A549 (cell line): ENCODE measurements around the gene MTERF1. TPM values are rescaled to one million over a fixed set of nuclear protein-coding genes. Genes with fewer than 3 reads are reported as not detected.

ENCODE experiments used
- ATAC-seq, 2 experiments: fragments of 200-7000 bp in 1 of 2; fragments of >200 bp in 1 of 2; cut with Nextera tagmentation in 1 of 2; cut with Tn5 transposase in 1 of 2; 3 replicates each; pipeline versions ENCODE4 v1.8.0 to v1.9.1; 2018 to 2020; ENCODE audit warnings: mild to moderate bottlenecking in 1 of 2, moderate library complexity in 1 of 2
- CTCF ChIA-PET: fragments of 300-600 bp; sonication (Branson Sonifier 250); formaldehyde crosslinking; extraction: SDS; loops from one replicate; lab custom pipeline; 2021; ENCODE audit warnings: antibody characterized with exemption, inconsistent platforms; lab: Yijun Ruan, JAX
- POLR2A ChIA-PET: fragments of 350-600 bp; formaldehyde crosslinking; extraction: SDS; loops from one replicate; lab custom pipeline; 2021; ENCODE audit warnings: antibody characterized with exemption, inconsistent platforms; lab: Yijun Ruan, JAX
- DNase-seq, 2 experiments: peaks; one replicate each; pipeline versions ENCODE4 v3.0.0 to v3.0.0-alpha.2; 2011 to 2016; ENCODE audit warnings: low read depth in 1 of 2, low spot score in 1 of 2
- FAIRE-seq: peaks from 2 replicates; lab custom pipeline; 2011; peaks lifted over from hg19 to GRCh38; lab: Jason Lieb, UNC
- H3K27ac ChIP-seq, 2 experiments: fragments of >200 bp; sonication (Bioruptor Twin); formaldehyde crosslinking; 3 replicates each; pipeline ENCODE4 v1.5.1; 2016 to 2017
- H3K4me1 ChIP-seq: fragments of >200 bp; sonication (Bioruptor Twin); formaldehyde crosslinking; 3 replicates; pipeline ENCODE4 v1.6.1; 2016
- H3K4me2 ChIP-seq: fragments of >200 bp; sonication (Bioruptor Twin); formaldehyde crosslinking; 3 replicates; pipeline ENCODE4 v1.6.1; 2016
- H3K4me3 ChIP-seq: fragments of >200 bp; sonication (Bioruptor Twin); formaldehyde crosslinking; 3 replicates; pipeline ENCODE4 v1.5.1; 2016
- H3K9me3 ChIP-seq: fragments of >200 bp; sonication (Bioruptor Twin); formaldehyde crosslinking; 3 replicates; pipeline ENCODE4 v1.6.1; 2016
- BCL3 ChIP-seq: fragments of >200 bp; sonication (Bioruptor Twin); formaldehyde crosslinking; IDR thresholded peaks from 3 replicates; pipeline ENCODE4 v1.6.1; 2016
- BHLHE40 ChIP-seq: IDR thresholded peaks from 2 replicates; pipeline ENCODE4 v1.6.1; 2012; ENCODE audit warnings: low read depth, low read length, inconsistent platforms
- CBX2 ChIP-seq: fragments of 200-600 bp; sonication (generic); IDR thresholded peaks from 2 replicates; pipeline ENCODE4 v1.6.1; 2016; ENCODE audit warnings: low read depth, mild to moderate bottlenecking, borderline replicate concordance
- CEBPB ChIP-seq, 2 experiments: fragments of >200 bp in 1 of 2; sonication (Bioruptor Twin) in 1 of 2; formaldehyde crosslinking in 1 of 2; IDR thresholded peaks; 2 replicates each; pipeline ENCODE4 v1.6.1; 2012 to 2016
- EHMT2 ChIP-seq: fragments of 200-600 bp; sonication (generic); IDR thresholded peaks from 2 replicates; pipeline ENCODE4 v1.6.1; 2016; ENCODE audit warnings: antibody characterized with exemption, low read depth, mild to moderate bottlenecking, moderate library complexity
- ELK1 ChIP-seq: fragments of 150-350 bp; IDR thresholded peaks from 2 replicates; pipeline ENCODE4 v1.6.1; 2014; ENCODE audit warnings: low read depth, mild to moderate bottlenecking, low read length
- EP300 ChIP-seq, 2 experiments: fragments of >200 bp; sonication (Bioruptor Twin); formaldehyde crosslinking; IDR thresholded peaks; 2 replicates in 1 of 2; 3 replicates in 1 of 2; pipeline ENCODE4 v1.6.1; 2016 to 2017
- ESRRA ChIP-seq: fragments of 150-350 bp; IDR thresholded peaks from 2 replicates; pipeline ENCODE4 v1.6.1; 2014; ENCODE audit warnings: mild to moderate bottlenecking, low read length, borderline replicate concordance
- HDAC2 ChIP-seq: fragments of 200-600 bp; sonication (generic); IDR thresholded peaks from 2 replicates; pipeline ENCODE4 v1.6.1; 2016
- HEYL ChIP-seq: fragments of 250-450 bp; sonication (Bioruptor Pico); IDR thresholded peaks from 2 replicates; pipeline ENCODE4 v1.8.0; 2021; ENCODE audit warnings: mild to moderate bottlenecking, moderate library complexity
- HMGXB4 ChIP-seq: fragments of 250-450 bp; sonication (Bioruptor Pico); IDR thresholded peaks from 2 replicates; pipeline ENCODE4 v1.5.0; 2021; ENCODE audit warnings: mild to moderate bottlenecking, moderate library complexity, borderline replicate concordance
- HOXB13 ChIP-seq: fragments of 250-450 bp; sonication (Bioruptor Pico); IDR thresholded peaks from 2 replicates; pipeline ENCODE4 v1.5.0; 2020; ENCODE audit warnings: low read depth, mild to moderate bottlenecking, moderate library complexity
- JUNB ChIP-seq: fragments of >200 bp; sonication (Bioruptor Twin); formaldehyde crosslinking; IDR thresholded peaks from 2 replicates; pipeline ENCODE4 v1.6.1; 2016
- KDM1A ChIP-seq: fragments of 200-600 bp; sonication (generic); IDR thresholded peaks from 2 replicates; pipeline ENCODE4 v1.6.1; 2016; ENCODE audit warnings: low read depth, mild to moderate bottlenecking
- KDM5A ChIP-seq: fragments of 200-600 bp; sonication (generic); IDR thresholded peaks from 2 replicates; pipeline ENCODE4 v1.6.1; 2016; ENCODE audit warnings: antibody characterized with exemption, mild to moderate bottlenecking
- MAX ChIP-seq: IDR thresholded peaks from 2 replicates; pipeline ENCODE4 v1.6.1; 2012
- NR3C1 ChIP-seq: fragments of >200 bp; sonication (Bioruptor Twin); formaldehyde crosslinking; IDR thresholded peaks from 3 replicates; pipeline ENCODE4 v1.6.1; 2017
- PHF8 ChIP-seq: fragments of 200-600 bp; sonication (generic); IDR thresholded peaks from 2 replicates; pipeline ENCODE4 v1.6.1; 2016; ENCODE audit warnings: low read depth, mild to moderate bottlenecking, antibody characterized with exemption, moderate library complexity, borderline replicate concordance
- POLR2AphosphoS2 ChIP-seq: conservative IDR thresholded peaks from 2 replicates; pipeline ENCODE4 v1.6.1; 2012; ENCODE audit warnings: low read length, improper control_type of control experiment, inconsistent platforms
- RARB ChIP-seq: fragments of 250-450 bp; sonication (Bioruptor Pico); IDR thresholded peaks from 2 replicates; pipeline ENCODE4 v1.8.0; 2021; ENCODE audit warnings: mild to moderate bottlenecking, moderate library complexity
- REST ChIP-seq: fragments of 200-600 bp; sonication (generic); IDR thresholded peaks from 2 replicates; pipeline ENCODE4 v1.6.1; 2016; ENCODE audit warnings: antibody characterized with exemption, mild to moderate bottlenecking, moderate library complexity
- RFX5 ChIP-seq: fragments of 450-650 bp; IDR thresholded peaks from 2 replicates; pipeline ENCODE4 v1.7.1; 2014; ENCODE audit warnings: antibody characterized with exemption, mild to moderate bottlenecking, moderate library complexity
- RNF2 ChIP-seq: fragments of 200-600 bp; sonication (generic); IDR thresholded peaks from 2 replicates; pipeline ENCODE4 v1.6.1; 2016; ENCODE audit warnings: low read depth, mild to moderate bottlenecking, antibody characterized with exemption, moderate library complexity, borderline replicate concordance
- SREBF2 ChIP-seq: fragments of 450-650 bp; IDR thresholded peaks from 2 replicates; pipeline ENCODE4 v1.6.1; 2014; ENCODE audit warnings: mild to moderate bottlenecking, moderate library complexity
- TP53 ChIP-seq: fragments of 250-450 bp; sonication (Bioruptor Pico); IDR thresholded peaks from 2 replicates; pipeline ENCODE4 v1.5.0; 2021; ENCODE audit warnings: mild to moderate bottlenecking, moderate library complexity
- USF2 ChIP-seq: fragments of 450-650 bp; IDR thresholded peaks from 2 replicates; pipeline ENCODE4 v1.6.1; 2014; ENCODE audit warnings: antibody characterized with exemption
- ZFP36 ChIP-seq: fragments of 450-650 bp; IDR thresholded peaks from 2 replicates; pipeline ENCODE4 v1.6.1; 2014; ENCODE audit warnings: borderline replicate concordance; ENCODE audit not compliant: partially characterized antibody
- ZNF302 ChIP-seq: fragments of 250-450 bp; sonication (Bioruptor Pico); IDR thresholded peaks from 2 replicates; pipeline ENCODE4 v1.9.0; 2021; ENCODE audit warnings: inconsistent platforms, mild to moderate bottlenecking, moderate library complexity
- ZSCAN20 ChIP-seq: fragments of 250-450 bp; sonication (Bioruptor Pico); IDR thresholded peaks from 2 replicates; pipeline ENCODE4 v1.8.0; 2022; ENCODE audit warnings: mild to moderate bottlenecking, moderate library complexity
- WGBS: methylation state at CpG from one replicate; pipeline ENCODE4 v1.1.6; 2017; ENCODE audit errors: missing lambda C conversion rate; 5-methylcytosine and 5-hydroxymethylcytosine counted together
- polyA minus RNA-seq: library from RNA; depleted of rRNA, polyadenylated mRNA; stranded (reverse); fragments of >200 nt; gene quantifications from 2 replicates; pipeline ENCODE4 v1.2.3, GENCODE V29; 2011; rRNA and poly(A)+ RNA removed
- polyA plus RNA-seq, 4 experiments: library from polyadenylated mRNA; depleted of rRNA in 3 of 4; stranded (reverse); fragments of >200 nt; fragmentation: RNase III in 1 of 4; extraction: RNeasy Plus Mini Kit Qiagen cat#74134 plus additional on column Dnase treatment in 1 of 4; gene quantifications; 2 replicates in 3 of 4; 3 replicates in 1 of 4; pipeline ENCODE4 v1.2.3, GENCODE V29; 2011 to 2017

The MTERF1 gene
- 16.4 and 20.1 TPM in 2 replicates for polyA plus RNA-seq (2011; rRNA removed)
- polyA plus RNA-seq (2012; cell fraction: cytosol; rRNA removed), result 3.9 and 4.3 TPM in 2 replicates
- 2.4 and 2.5 TPM in 2 replicates for polyA plus RNA-seq (2012; cell fraction: nucleus; rRNA removed)
- 12.8 to 14.4 TPM (median 14.4 TPM) in 3 replicates for polyA plus RNA-seq (2017; fragmentation: RNase III; extraction: RNeasy Plus Mini Kit Qiagen cat#74134 plus additional on column Dnase treatment)
- polyA minus RNA-seq, result 4.8 and 8.7 TPM in 2 replicates

GRCh38 chr7:91880413-91881241, at the start of gene MTERF1:
Gene MTERF1 (minus strand): TSS chr7:91880702. CDS start chr7:91880083, 619 bp downstream.
- ChIA-PET CTCF (interaction anchor here (0.6 to 3.4 kb wide), 30 partner anchors 10 to 1028 kb away, joined by 3 to 31 read pairs (median 4); partner anchors contain the start of genes AKAP9, GATAD1 and LRRD1), POLR2A (interaction anchor here (0.7 to 1.6 kb wide), 4 partner anchors 10 to 365 kb away, joined by 4 to 5 read pairs (median 4); partner anchors contain the start of genes ANKIB1 and KRIT1)
- WGBS, result 3% methylated on average over 42 of the region's 43 CpGs
- Histone ChIP-seq H3K4me1 (peaks cover 3% of the 10 kb centered on the region; the same call in 1 of the 3 replicates), H3K27ac (peak within 1 kb of the TSS; percentile 74 to 89), H3K9me3 (no peaks in the 10 kb centered on the region), H3K4me3 (peak within 1 kb of the TSS; percentile 80), H3K4me2 (peak within 1 kb of the TSS; percentile 87)
- FAIRE-seq (no peak), ATAC-seq (peak; percentile 98 to 100), DNase-seq (peak; percentile 78 to 94)
- TF ChIP-seq REST (peak; percentile 28; the same call in 1 of the 2 replicates), NR3C1 (no peak), KDM1A (no peak), HOXB13 (CRISPR knock-in tag) (no peak), BCL3 (peak; percentile 72; the same call in 2 of the 3 replicates), TP53 (CRISPR knock-in tag) (0 out of 2 replicates have a peak, but pooled peaks have one; percentile 3), ZNF302 (no peak), CBX2 (no peak), EHMT2 (no peak), USF2 (0 out of 2 replicates have a peak, but pooled peaks have one; percentile 25), RNF2 (no peak), BHLHE40 (no peak), PHF8 (peak; percentile 82), ZFP36 (no peak), HDAC2 (no peak), KDM5A (0 out of 2 replicates have a peak, but pooled peaks have one; percentile 42), ELK1 (no peak), EP300 (IDR thresholded peaks at IDR 0.05) (no peak), POLR2AphosphoS2 (no peak), HEYL (CRISPR knock-in tag) (no peak), MAX (peak; percentile 95), SREBF2 (no peak), ESRRA (no peak), CEBPB (IDR thresholded peaks at IDR 0.05) (peak in 1 of 2 experiments; percentile 9; a peak in 1 of 4 replicates), ZSCAN20 (CRISPR knock-in tag) (no peak), HMGXB4 (CRISPR knock-in tag) (peak; percentile 76; the same call in 1 of the 2 replicates), RARB (CRISPR knock-in tag) (no peak), RFX5 (no peak), JUNB (no peak)
